Adipose tissue (tissue), 3 donors: ENCODE data around the gene SERP2. TPM values are rescaled to one million over a fixed set of nuclear protein-coding genes. Genes with fewer than 3 reads are reported as not detected.

Experiments used
- H3K27ac ChIP-seq: one replicate; pipeline ENCODE4 v1.5.1; 2013; ENCODE audit warnings: low read depth, low read length
- WGBS, 3 donors: extraction: QIAGEN DNeasy Blood & Tissue Kit; methylation state at CpG; one replicate each; pipeline ENCODE4 v1.1.7; 2013; 5-methylcytosine and 5-hydroxymethylcytosine counted together
- polyA plus RNA-seq, 3 donors: library from polyadenylated mRNA; stranded (reverse); fragments of 200-250 nt; gene quantifications; one replicate each; pipeline ENCODE4 v1.2.3, GENCODE V29; 2013
- donor health status: healthy with polysubstance abuse.
- donor health status: Bipolar disorder and iron deficiency.
- donor health status: healthy.

The SERP2 gene
- polyA plus RNA-seq, 3 donors = 2.5 to 9.0 (median 2.9) TPM

DNA sequence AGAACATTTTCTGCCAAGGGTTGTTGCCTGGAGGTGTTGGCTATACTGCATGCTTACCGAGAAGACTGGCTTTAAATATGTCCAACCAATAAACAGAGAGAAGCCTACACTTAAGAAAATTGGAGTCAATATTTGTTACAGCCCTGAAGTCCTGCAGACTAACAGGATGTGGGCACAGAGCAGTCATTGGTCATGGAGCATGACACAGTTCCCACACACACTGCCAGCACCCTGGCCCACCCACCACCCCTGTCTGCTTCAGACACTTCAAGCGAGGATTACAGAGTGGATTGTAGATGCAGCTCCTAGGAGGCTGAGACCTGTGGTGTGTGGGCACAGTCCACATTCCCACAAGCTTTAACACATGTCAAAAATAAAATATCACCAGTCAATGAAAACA lies 21.0 kb upstream of the SERP2 start:
- H3K27ac ChIP-seq = no peak overlapping the region
- WGBS, 3 donors = 93 to 100% (median 96%) methylated on average over 2 of the region's 2 CpGs

- WGBS, 3 donors = 83 to 91% (median 86%) methylated on average over 1 of the region's 1 CpG
- H3K27ac ChIP-seq = no peak overlapping the region
Measured at GRCh38 chr13:44354331-44354730, 19.3 kb upstream of the SERP2 start.

DNA sequence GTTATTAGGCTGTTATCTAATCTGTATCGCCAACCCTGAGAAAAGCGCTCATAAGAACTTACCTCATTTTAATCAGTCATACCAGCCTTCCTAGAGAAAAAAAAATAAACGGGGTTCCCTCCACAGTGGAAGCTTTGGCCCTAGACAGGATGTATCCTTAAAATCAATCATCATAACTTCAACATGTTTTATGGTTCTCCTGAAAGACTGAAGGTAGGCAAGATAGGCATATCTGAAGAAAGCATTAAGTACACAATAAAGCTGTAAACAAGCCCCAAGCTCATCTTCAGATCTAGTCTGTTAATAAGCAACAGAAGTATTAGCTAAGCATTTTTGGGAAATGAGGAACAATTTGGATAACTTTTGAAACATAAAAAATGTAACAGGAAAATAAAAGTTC lies 18.7 kb upstream of the SERP2 start:
- no peak overlapping the region for H3K27ac ChIP-seq
- WGBS, 3 donors = 29 to 72% (median 60%) methylated on average over 3 of the region's 3 CpGs

DNA sequence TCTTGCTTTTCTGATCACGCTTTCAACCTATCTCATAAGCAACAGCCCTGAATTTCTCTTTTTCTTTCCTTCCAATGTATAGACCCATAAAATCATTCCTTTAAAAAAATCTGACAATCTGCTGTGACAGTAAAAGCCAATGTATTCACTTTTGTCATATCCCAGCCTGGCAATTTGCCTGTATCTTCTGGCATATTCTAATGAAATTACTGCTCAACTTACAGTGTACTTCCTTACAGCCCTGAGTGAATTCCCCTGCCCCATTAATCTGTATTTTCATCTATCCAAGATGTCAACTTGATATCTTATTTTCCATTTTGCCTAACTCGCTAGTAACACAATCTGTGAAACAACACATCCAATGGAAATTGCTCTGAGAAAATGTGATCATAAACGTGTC lies 18.0 kb upstream of the SERP2 start:
- WGBS, 3 donors = 77 to 84% (median 80%) methylated on average over 3 of the region's 3 CpGs
- H3K27ac ChIP-seq = no peak overlapping the region

GRCh38 chr13:44359983-44360375 lies 13.6 kb upstream of the SERP2 start:
- 89 to 94% (median 90%) methylated on average over 1 of the region's 1 CpG for WGBS, 3 donors
- H3K27ac ChIP-seq = no peak overlapping the region

- H3K27ac ChIP-seq = no peak overlapping the region
- 51 to 80% (median 54%) methylated on average over 11 of the region's 11 CpGs for whole genome bisulfite sequencing, 3 donors
Measured at GRCh38 chr13:44362394-44363040, 11.1 kb upstream of the SERP2 start.

- H3K27ac ChIP-seq = no peak overlapping the region
- 75 to 86% (median 75%) methylated on average over 11 of the region's 11 CpGs for WGBS, 3 donors
Measured at GRCh38 chr13:44363631-44364344, 9.8 kb upstream of the SERP2 start.

DNA sequence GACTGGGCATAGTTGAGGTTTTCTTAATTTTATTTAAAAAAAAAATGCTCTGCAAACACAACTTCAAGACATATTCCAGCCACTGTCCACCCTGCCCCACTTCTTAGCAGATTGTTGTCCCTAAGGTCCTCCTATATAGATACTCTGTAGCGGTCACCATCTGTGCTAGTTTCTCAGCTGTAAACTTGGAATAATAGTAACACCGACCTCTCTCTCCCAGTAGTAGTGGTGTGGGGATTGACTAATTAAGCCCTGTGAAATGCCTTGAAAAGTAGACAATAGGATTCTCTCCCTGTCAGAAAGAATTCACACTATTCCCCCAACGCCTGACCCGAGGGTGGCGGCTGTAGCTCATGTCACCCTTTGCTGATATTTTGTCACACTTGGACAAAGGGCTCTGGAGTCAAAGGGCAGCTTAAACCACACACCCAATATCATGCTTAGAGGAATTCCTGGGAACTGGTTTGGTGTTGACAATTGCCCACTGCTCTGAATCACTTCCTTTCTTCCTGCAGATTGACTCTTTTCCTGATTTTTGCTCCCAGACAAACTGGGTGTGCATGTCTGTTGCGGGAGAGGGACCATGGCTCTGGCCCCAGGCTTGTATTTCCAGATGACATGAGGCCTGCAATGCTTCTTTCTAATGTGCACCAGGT lies 9.2 kb upstream of the SERP2 start:
- 75 to 84% (median 82%) methylated on average over 6 of the region's 6 CpGs for WGBS, 3 donors
- no peak overlapping the region for H3K27ac ChIP-seq

- WGBS, 3 donors = 88 to 95% (median 91%) methylated on average over 3 of the region's 3 CpGs
- H3K27ac ChIP-seq = no peak overlapping the region
Measured at GRCh38 chr13:44365008-44365407, 8.6 kb upstream of the SERP2 start.

GRCh38 chr13:44365899-44366298 lies 7.7 kb upstream of the SERP2 start:
- 64 to 86% (median 74%) methylated on average over 3 of the region's 3 CpGs for WGBS, 3 donors

DNA sequence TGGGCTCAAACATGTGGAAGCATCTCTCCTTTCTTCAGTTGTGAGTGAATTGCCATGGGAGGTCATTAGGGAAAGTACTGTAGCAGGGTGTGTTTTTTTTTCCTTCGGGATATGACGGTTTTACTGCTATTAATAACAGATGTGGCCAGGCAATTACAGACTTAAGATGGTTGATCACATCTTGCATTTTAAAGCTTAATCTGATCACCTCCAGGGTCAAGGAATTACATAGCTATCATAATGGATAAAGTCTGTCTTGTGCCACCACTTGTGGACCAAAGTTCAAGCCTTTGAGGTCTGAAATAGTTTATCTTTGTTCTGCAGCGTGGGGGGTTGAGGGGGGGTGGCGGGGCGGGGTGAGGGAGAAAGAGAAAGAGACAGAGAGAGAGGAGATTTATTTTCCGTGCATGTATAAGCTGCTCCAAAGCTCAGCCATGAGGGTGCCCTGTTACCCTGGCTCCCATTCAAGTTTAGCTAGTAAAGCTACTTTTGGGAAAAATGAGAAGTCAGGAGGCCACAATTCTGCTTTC lies 5.5 kb upstream of the SERP2 start:
- 22 to 36% (median 26%) methylated on average over 6 of the region's 6 CpGs for WGBS, 3 donors

More at GRCh38 chr13:44365899-44366298, 7.7 kb upstream of the SERP2 start:
- H3K27ac ChIP-seq = no peak overlapping the region

DNA sequence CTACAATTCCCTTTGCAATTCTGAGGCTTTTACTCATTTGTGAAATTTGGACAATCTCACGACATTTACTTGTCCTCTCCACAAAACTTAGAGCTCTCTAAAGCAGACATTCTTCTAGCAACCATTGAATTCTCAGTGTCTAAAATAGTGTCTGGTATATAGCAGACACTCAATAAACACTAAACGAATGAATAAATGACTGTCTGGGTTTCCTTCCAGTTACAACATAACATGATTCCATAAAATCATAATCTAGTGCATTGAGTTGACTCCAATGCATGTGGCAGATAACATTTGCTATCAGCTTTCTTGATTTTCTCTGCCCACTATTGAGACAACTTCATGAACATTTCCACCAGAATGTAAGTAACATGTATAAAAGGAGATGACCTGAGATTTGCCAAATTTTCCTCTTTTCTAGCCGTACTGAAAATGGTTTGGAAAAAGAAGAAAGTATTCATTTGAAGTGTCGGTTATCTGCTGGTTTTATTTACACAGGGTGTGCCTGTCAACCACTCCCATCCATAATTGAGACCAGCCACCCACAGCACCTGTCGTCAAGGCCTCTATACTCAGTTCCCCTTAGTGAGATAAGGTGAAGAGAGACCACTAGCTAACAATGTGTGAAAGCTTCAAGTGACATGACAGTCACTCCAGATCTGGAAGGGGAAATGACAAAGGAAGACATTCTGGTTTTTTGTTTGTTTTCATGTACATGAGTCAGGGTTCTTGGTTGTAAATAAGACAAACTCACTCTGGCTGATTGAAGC lies 4.8 kb upstream of the SERP2 start:
- 71 to 73% (median 72%) methylated on average over 5 of the region's 5 CpGs for WGBS, 3 donors
- H3K27ac ChIP-seq = no peak overlapping the region

More for the DNA sequence above, 5.5 kb upstream of the SERP2 start:
- H3K27ac ChIP-seq = no peak overlapping the region

- H3K27ac ChIP-seq = no peak overlapping the region
- 83 to 87% (median 84%) methylated on average over 3 of the region's 3 CpGs for WGBS, 3 donors
Measured at GRCh38 chr13:44371421-44371820, 2.2 kb upstream of the SERP2 start.

- 40 to 62% (median 43%) methylated on average over 29 of the region's 29 CpGs for WGBS, 3 donors
- H3K27ac ChIP-seq = no peak overlapping the region
Measured at GRCh38 chr13:44373247-44373600, 400 bp upstream of the SERP2 start.

DNA sequence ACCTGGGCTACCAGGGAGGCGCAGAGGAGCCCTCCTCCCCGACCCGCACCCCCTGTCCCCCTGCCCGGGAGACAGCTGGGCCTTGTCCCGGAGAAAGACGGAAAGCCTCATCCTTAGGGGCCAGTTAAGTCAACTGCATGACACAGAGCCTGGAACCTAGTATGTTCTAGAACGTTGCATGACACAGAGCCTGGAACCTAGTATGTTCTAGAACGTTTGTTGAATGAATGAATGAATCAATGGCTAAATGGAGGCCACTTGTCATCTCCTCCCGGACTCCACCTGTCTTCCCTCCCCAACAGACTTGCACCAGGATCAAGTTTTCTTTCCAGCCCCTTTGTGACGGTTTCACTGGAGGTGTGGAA lies 706 bp downstream of the SERP2 start:
- WGBS, 3 donors = 51 to 62% (median 55%) methylated on average over 9 to 10 of the region's 10 CpGs
- H3K27ac ChIP-seq = no peak overlapping the region

DNA sequence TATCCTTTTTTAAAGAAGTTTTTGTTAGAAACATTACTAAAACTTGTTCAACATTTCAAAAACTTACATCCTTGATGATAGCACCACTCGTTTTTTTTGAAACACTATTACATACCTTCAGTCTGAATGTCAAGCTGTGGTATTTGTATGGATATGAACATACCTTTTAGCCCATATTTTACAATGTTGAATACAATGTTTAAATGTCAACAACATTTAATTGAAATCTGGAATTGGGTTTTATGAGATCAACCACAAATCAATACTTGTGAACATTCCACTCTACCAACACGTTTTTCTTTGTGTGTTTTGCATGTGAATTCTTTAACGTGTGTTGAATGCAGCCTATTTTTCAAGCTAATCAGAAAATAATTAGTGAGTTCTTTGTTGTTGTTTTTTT lies 4.7 kb downstream of the SERP2 start:
- H3K27ac ChIP-seq = no peak overlapping the region
- 64 to 85% (median 80%) methylated on average over 3 of the region's 3 CpGs for WGBS, 3 donors

DNA sequence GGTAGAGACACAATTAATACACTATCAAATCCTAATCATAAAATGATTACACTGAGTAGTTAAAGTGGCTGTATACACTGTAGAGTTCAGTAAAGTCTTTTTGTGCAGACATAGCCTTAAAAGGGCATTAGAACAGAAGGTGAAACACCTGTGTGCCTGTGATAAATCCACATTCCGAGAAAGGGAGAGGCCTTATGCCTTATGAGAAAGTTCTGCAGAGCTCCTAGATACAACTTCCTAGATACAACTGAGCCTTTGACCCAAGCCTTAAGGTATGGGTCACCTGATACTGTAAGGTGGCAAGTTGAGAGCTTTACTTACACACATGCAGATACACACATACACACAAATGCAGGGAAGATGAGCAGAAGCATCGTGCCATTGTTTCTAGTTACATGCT lies 6.3 kb downstream of the SERP2 start:
- no peak overlapping the region for H3K27ac ChIP-seq
- WGBS, 3 donors = 87 to 95% (median 91%) methylated on average over 2 of the region's 2 CpGs

GRCh38 chr13:44380404-44381165 lies 7.0 kb downstream of the SERP2 start:
- WGBS, 3 donors = 78 to 94% (median 91%) methylated on average over 3 of the region's 3 CpGs
- no peak overlapping the region for H3K27ac ChIP-seq
